ENCODE data around the gene DEK.

DNA sequence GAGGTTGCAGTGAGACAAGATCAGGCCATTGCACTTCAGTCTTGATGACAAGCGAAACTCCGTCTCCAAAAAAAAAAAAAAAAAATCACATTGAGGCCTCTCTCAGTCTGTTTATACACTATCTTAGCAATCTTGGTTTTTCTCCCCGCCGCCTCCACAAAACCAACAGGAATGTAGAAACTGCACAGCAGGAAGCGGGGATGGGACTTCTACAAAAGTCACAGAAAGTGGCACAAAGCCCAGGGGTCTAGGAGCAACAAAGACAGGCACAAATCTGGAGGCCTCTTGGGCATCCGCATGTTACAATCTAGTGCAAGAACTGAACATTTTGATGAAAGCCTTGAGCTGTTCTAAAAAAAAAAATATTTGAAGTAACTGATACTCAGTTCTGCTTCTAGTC, 60.5 kb downstream of the DEK start:
- no peak for TF ChIP-seq CTCF (IDR thresholded peaks at IDR 0.05; ENCODE audit: low read length)
- TF ChIP-seq EZH2 (IDR thresholded peaks at IDR 0.05; ENCODE audit: borderline replicate concordance, low read length) = no peak

Measured in OCI-LY1 (cell line).